Measurements from ENCODE around the gene BCAS4.

The BCAS4 gene

GRCh38 chr20:50823319-50823718, 28.5 kb downstream of the BCAS4 start:
- no peak for DNase-seq

- no peak for DNase-seq
These were observed 29.3 kb downstream of the BCAS4 start for GRCh38 chr20:50824137-50824536.

DNA sequence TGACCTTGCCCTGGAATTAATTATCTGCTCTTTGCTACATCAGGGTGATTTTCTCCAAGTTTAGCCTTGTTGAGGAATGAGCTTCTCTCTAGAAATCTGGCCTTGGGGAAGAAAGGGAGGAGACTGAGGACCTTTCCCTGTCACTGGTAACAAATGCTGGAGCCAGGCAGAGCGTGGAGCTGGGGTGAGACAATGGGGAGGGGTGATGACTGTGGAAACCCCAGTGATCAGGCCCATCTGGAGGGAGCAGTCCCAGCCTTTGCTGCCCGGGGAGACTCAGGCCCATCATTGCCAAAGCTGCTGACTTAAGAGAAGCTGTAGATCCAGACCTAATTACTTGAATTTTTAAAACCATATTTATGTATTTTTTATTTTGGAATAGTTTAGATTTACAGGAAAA, 31.3 kb downstream of the BCAS4 start:
- DNase-seq, result no peak

GRCh38 chr20:50828363-50829136, 33.7 kb downstream of the BCAS4 start:
- DNase-seq, result no peak

DNA sequence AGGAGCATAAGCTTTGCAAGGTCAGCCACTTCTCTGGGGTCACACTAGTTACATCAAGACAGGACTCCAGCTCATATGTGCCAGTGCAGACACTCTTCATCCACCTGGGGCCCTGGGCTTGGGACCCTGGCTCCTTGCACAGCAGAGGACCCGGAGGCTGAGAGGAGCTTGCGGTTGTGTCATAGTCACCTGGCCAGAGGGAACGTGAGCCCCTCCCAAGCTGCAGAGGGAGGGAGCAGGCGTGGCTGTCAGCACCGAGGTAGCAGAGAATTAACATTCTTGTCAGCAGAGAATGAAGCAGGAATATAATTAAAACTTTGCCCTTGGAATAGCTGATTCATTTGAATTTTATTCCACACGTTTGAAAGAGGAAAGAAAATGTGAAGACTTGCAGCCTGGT, 36.8 kb downstream of the BCAS4 start:
- no peak for DNase-seq

- no peak for DNase-seq
These were observed 39.7 kb downstream of the BCAS4 start for GRCh38 chr20:50834599-50835005.

DNA sequence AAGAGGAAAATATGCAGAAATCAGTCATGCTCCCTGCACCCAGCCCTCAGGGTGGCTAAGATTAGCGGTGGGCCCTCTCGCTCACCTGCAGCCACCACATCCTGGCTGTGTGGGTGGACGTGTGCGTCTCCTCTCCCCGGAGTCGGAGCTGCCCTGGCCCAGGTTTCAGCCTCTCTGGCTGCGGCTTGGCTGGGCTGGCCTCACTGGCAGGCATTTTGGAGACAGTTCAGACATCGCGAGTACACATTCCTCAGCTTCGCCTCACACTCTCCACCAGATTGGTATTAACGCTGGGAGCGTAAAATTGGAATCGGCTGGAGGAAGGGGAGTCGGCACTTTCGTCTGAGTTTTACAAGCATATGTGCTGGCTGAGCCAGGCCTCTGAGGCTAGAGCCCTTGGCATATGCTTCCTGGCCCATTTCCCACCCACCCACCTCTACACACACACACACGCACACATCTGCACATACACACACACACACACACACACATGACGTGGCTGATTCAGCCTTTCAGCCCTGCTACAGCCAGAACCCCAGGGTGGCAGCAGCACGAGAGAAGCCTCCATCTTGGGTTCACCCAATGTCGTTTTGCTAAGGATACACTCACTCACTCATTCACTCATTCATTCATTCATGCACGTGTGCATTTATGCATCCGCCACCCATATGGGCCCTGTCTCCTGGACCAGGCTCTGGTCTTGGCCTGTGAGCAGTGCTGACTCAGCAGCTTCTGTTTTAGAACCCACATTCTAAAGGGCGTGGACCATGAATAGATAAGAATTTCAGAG, 42.9 kb downstream of the BCAS4 start:
- no peak for DNase-seq

DNA sequence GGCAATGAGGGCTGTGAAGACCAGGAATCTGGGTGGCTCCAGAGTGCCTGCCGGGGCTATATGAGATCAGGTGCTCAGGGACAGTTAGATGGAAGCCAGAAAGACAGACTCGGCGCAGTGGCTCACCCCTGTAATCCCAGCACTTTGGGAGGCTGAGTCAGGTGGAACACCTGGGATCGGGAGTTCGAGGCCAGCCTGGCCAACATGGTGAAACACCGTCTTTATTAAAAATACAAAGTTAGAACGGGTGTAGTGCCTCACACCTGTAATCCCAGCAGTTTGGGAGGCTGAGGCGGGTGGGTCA, 43.4 kb downstream of the BCAS4 start:
- DNase-seq, result no peak

DNA sequence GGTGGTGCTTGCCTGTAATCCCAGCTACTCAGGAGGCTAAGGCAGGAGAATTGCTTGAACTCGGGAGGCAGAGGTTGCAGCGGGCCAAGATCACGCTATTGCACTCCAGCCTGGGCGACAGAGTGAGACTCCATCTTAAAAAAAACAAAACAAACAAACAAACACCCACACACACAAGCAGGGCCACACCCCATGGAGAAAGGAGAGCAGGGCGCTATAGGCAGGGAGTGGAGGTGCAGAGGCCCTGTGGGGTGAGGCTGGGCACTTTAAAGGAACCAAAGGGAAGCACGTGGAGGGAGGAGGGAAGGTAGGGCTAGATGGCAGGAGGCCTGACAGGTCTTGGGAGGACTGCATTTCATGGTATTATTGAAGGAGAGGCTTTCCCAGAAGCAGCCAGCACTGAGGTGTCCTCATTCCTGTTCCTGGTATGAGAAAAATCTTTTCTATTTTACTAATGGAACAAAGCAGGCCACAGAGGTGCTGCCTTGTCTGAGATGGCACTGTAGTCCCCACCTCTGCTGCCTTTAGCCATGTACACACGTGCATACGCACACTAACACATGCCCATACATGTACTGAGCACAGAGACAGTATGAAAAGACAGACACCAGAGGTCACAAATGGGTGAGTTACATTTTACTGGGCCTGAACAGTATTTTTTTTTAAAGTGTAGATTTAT, 44.0 kb downstream of the BCAS4 start:
- no peak for DNase-seq

- no peak for DNase-seq
These were observed 48.0 kb downstream of the BCAS4 start for GRCh38 chr20:50842821-50843220.

DNA sequence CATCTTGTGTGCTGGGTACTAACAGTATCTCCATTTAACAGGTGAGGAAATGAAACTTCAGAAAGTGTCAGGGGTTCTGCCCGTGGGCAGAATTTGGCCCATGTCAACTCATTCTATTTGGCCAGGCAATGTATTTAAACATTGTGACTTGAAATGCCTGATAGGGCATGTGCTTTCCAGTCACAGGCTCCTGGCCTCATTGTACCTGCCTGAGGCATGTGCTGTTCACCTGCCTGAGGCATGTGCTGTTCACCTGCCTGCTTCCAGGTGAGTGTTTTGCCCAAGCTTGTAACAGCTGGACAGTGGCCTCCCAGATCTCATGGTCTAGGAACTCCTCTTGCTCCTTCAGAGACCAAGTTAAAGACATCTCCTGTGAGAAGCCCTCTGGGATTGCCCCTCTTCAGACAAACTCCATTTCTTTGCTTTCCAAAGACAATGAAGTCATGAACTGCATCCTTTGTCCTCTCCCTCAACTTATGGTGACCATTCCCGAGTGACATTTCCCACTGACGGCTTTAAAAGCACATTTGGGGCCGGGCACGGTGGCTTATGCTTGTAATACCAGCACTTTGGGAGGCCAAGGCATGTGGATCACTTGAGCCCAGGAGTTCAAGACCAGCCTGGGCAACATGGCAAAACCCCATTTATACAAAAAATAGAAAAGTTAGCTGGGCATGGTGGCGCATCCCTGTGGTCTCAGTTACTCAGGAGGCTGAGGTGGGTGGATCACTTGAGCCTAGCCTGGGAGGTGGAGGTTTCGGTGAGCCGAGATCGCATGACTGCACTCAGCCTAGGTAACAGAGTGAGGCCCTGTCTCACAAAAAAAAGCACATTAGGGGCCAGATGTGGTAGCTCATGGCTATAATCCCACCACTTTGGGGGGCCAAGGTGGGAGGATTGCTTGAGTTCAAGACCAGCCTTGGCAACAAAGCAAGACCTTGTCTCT, 48.7 kb downstream of the BCAS4 start:
- DNase-seq, result no peak

DNA sequence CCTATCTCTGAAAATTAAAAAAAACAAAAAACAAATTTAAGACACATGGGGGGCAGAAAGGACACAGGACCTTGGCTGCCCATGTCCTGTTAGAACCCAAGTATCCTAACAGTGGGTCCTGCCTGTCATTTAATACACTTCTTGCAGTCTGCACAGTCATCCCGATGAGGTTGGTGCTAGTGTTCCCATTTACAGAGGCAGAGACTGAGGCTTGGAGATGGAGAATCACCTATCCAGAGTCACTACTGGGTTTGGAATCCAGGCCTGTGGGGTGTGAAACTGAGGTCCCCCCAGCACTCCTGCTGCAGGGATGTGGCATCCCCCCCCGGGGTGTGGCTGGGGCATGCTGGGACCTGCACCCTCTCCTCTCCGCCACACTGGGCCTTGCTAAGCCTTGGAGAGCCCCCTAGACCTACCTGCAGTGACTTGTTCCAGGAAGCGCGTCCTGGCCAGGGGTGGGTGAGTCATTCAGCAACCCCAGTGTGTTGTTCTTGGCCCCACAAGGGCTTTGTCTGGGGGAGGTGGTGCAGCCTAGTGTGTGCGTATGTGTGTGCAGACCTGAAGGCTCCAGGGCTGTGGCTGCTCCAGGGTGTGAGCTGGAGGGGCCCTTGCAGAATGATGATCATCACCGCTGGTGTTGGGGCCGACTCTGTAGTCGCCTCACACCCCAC, 49.7 kb downstream of the BCAS4 start:
- DNase-seq, result no peak

DNA sequence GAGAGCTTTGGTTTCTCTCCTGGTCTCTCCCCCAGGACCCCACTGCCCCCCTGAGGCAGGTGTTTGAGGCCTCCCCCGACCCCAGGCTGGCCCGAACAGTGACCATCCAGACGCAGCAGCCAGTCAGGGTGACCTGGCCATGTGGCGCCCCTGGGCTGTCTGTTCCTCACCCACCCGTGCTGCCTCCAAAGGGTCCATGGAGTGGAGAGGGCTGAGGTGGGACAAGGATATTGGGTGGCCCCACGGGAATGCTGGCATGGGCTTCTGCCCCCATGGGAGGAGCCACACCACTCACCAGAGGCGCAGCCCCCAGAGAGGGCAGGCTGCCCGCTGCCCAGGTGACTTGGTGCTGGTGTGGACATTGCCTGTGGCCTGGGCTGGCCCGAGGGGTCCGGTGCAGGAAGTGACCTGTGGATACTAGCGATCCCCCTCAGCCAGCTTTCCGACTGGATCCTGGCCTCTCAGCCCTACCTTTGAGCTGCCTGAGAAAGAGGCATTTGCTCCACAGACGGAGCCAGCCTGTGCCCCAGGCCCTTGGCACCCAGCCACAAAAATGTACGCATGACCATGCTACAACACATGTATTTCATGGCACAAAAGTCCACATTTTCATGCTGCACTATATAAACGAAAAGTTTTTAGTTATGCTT, 50.8 kb downstream of the BCAS4 start:
- no peak for DNase-seq

DNA sequence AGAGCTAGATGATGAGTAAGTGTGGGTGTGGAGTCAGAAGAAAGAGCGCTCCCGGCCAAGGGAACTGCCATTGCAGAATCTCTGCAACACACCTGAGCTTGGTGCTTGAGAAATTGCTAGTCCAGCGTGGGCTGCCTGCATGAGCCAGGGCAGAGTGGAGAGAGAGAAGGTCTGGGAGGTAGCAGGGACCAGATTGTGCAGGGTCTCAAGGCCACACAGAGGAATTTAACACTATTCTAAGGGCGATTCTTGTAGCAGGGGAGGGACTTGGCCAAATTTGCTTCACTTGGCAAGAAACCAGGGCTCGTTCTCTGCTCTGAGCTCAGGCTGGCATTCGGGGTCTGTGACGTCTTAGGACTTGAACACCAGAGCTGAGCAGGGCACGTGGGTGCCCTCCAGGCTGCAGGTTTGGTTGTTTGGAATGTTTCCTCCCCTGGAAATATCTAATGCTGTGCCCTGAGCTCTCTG, 53.5 kb downstream of the BCAS4 start:
- no peak for DNase-seq

- DNase-seq, result no peak
These were observed 54.2 kb downstream of the BCAS4 start for GRCh38 chr20:50848846-50849673.

DNA sequence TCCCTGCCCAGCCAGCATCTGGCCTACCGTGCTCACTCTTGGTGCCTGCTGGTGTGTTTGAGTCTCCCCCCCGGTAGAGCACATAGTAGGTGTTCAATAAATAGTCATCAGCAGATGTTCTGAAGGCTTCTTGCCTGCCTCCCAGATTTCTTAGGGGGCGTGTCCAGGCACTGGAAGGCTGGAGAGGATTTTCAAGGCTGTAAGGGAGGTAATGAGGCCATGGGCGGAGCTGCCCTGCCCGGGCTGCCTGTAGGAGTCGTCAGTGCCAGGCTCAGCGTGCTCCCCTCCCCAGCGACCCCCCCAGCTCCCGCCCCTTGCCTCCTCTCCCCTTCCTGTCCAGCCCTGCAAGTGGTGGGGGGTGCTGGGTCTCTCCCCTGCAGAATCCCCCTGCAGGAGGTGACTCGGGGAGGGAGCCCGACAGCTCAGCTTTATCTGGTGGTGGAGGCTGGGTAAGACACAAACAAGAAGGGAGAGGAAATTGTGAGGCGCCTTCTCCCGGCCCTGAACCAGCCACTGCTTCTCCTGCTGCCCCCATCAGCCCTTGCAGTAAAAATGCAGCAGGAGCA, 55.9 kb downstream of the BCAS4 start:
- DNase-seq, result no peak

DNA sequence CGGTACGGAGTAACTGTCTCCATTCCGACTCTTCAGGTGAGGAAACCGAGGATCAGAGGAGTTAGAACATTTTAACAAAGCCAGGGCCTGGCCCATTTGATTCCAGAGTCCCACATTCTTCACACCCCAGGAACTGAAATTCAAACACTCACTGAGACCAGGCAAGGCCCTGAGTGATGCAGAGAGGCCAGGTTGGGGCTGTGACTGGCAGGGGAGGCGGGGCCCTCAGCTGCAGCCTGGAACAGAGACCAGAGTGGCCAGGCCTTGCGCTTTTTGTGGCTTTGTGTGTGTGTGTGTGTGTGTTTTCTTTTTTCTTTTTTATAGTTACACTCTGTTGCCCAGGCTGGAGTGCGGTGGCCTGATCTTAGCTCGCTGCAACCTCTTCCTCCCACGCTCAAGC, 57.2 kb downstream of the BCAS4 start:
- no peak for DNase-seq

DNA sequence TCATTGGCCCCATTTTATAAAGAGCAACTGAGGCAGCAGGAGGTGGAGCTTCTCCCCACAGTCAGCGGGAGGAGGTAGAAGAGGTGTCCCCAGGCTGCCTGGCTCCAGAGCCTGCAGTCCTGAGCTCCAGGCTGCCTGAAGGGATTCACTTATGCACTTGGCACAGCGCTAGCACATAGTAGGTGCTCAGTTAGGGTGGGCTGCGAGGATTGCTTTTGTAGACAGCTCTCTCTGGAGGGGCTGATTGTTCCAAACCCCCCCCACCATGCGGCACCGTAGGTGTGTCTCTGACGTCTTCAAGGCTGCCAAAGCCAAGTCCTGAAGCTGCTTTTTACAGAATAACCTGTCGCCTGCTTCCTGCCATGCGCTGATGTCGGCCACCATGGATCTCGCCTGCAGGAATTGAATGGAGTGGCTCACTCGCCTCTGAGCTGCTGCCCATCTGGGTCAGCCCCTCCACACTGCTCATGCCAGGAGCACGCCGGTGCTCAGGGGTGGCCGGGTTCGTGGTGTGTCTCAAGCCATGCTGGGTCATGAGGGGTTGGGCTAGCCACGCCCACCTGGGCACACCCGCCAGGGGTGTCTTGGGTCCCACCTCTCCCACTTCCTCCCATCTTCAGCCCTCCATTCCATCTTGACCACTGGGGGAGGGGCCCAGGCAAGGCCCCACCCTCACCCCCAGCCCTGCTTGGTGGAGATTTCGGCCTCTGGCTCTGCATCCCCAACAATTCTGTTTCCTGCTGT, 59.8 kb downstream of the BCAS4 start:
- no peak for DNase-seq

All from NCI-H748 treated with DMSO at 0.1 percent for 48 hours (cell line).